Glutamatergic neuron (in vitro differentiated cells): Measurements from ENCODE around the gene LRCH1. TPM values are rescaled to one million over a fixed set of nuclear protein-coding genes. Genes with fewer than 3 reads are reported as not detected.

Experiments
- DNase-seq: peaks from one replicate; pipeline ENCODE4 v3.0.0; 2022
- H3K27ac Mint-ChIP-seq: one replicate; pipeline ENCODE4 v1.8.0; 2020; ENCODE audit warnings: mild to moderate bottlenecking, mixed read lengths, inconsistent platforms; ENCODE audit not compliant: unreplicated experiment
- H3K27me3 Mint-ChIP-seq: one replicate; pipeline ENCODE4 v1.8.0; 2020; ENCODE audit warnings: mild to moderate bottlenecking, moderate library complexity, mixed read lengths, inconsistent platforms; ENCODE audit not compliant: unreplicated experiment
- H3K36me3 Mint-ChIP-seq: one replicate; pipeline ENCODE4 v1.8.0; 2020; ENCODE audit warnings: mild to moderate bottlenecking, mixed read lengths, inconsistent platforms; ENCODE audit not compliant: unreplicated experiment
- H3K4me1 Mint-ChIP-seq: one replicate; pipeline ENCODE4 v1.8.0; 2020; ENCODE audit warnings: mild to moderate bottlenecking, low read depth, mixed read lengths, inconsistent platforms; ENCODE audit not compliant: unreplicated experiment
- H3K4me3 Mint-ChIP-seq: one replicate; pipeline ENCODE4 v1.8.0; 2020; ENCODE audit warnings: mild to moderate bottlenecking, mixed read lengths, inconsistent platforms; ENCODE audit not compliant: unreplicated experiment
- H3K9me3 Mint-ChIP-seq: one replicate; pipeline ENCODE4 v1.8.0; 2020; ENCODE audit warnings: mild to moderate bottlenecking, moderate library complexity, mixed read lengths, inconsistent platforms; ENCODE audit not compliant: unreplicated experiment
- CTCF ChIP-seq: fragments of 200-600 bp; sonication (generic); IDR thresholded peaks from one replicate; pipeline ENCODE4 v1.5.0; 2021; ENCODE audit not compliant: partially characterized antibody, unreplicated experiment
- total RNA-seq: library from RNA; stranded (reverse); fragmentation: NEBNext Ultra II Directional; extraction: Animal tissue kit (Norgen Biotek cat#: 25700); gene quantifications from one replicate; pipeline ENCODE4 v1.2.1, GENCODE V29; 2021; ENCODE audit not compliant: unreplicated experiment

Gene LRCH1
- total RNA-seq, 1 donor from 2014 or later, result 40.6 TPM

GRCh38 chr13:46531953-46532352, 21.0 kb upstream of the LRCH1 start:
- no peak for DNase-seq
- no peak overlapping the region for H3K4me3 Mint-ChIP-seq
- H3K27me3 Mint-ChIP-seq, result peaks cover 2% of the 10 kb centered on the region
- H3K36me3 Mint-ChIP-seq, result no peaks in the 10 kb centered on the region
- H3K27ac Mint-ChIP-seq, result no peak overlapping the region
- H3K9me3 Mint-ChIP-seq, result peaks cover 3% of the 10 kb centered on the region
- no peak for TF ChIP-seq CTCF
- H3K4me1 Mint-ChIP-seq, result peaks cover 15% of the 10 kb centered on the region

DNA sequence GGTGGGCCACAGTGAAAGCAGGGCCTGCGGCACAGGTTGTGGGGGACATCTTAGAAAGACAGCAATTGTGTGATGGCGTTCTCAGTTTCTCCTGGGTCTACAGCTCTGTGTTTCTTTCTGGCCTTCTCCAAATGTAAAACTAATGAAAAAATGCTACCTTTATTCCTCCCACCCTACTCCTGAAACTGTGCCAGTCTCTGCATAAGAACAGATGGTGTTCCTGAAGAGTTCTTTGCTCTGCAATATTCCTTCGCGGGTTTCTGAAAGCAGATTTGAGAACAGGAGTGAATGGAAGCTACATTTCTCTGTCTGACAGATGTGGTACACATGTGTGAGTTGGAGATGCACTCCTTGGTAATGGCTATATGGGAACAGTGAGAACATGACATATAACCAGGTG, 18.0 kb upstream of the LRCH1 start:
- no peak overlapping the region for H3K4me3 Mint-ChIP-seq

DNA sequence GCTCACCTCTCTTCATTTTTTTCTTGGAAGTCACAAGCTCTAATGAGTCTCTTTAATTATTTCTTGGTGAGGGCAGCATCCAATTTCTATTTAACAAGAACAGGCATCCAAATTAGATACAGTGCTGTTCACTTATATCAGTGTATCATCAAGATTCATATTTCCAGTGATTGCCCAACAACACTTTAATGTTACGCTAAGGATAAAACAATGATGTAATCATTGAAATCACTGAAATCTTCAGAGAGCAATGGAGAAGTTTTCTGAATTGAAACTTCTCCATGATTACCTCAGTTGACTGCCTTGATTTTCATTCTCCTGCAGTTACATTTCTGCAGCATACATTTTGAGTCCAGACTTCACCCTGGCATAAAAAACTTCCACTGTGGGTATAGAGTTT, 17.1 kb upstream of the LRCH1 start:
- Mint-ChIP-seq H3K27me3 (peaks cover 2% of the 10 kb centered on the region), H3K4me1 (peaks cover 7% of the 10 kb centered on the region), H3K36me3 (no peaks in the 10 kb centered on the region), H3K9me3 (peaks cover 3% of the 10 kb centered on the region), H3K4me3 (no peak overlapping the region), H3K27ac (no peak overlapping the region)
- no peak for TF ChIP-seq CTCF
- no peak for DNase-seq

More for the DNA sequence above, 18.0 kb upstream of the LRCH1 start:
- Mint-ChIP-seq H3K36me3 (no peaks in the 10 kb centered on the region), H3K4me1 (peaks cover 10% of the 10 kb centered on the region), H3K27ac (no peak overlapping the region), H3K9me3 (peaks cover 3% of the 10 kb centered on the region), H3K27me3 (peaks cover 2% of the 10 kb centered on the region)
- DNase-seq, result no peak
- no peak for TF ChIP-seq CTCF

GRCh38 chr13:46536341-46536740, 16.6 kb upstream of the LRCH1 start:
- H3K27ac Mint-ChIP-seq, result no peak overlapping the region
- H3K36me3 Mint-ChIP-seq, result no peaks in the 10 kb centered on the region
- DNase-seq, result no peak
- H3K9me3 Mint-ChIP-seq, result peaks cover 3% of the 10 kb centered on the region
- H3K4me3 Mint-ChIP-seq, result no peak overlapping the region
- H3K4me1 Mint-ChIP-seq, result peaks cover 7% of the 10 kb centered on the region
- H3K27me3 Mint-ChIP-seq, result peaks cover 2% of the 10 kb centered on the region
- no peak for TF ChIP-seq CTCF

GRCh38 chr13:46539231-46539630, 13.7 kb upstream of the LRCH1 start:
- Mint-ChIP-seq H3K27ac (no peak overlapping the region), H3K4me1 (peaks cover 28% of the 10 kb centered on the region), H3K36me3 (no peaks in the 10 kb centered on the region), H3K9me3 (peaks cover 10% of the 10 kb centered on the region), H3K27me3 (peaks cover 7% of the 10 kb centered on the region), H3K4me3 (no peak overlapping the region)
- DNase-seq, result no peak
- TF ChIP-seq CTCF, result no peak
